ENCODE data around the gene MYH2.
"Not testable (repeated sequence)": the region's sequence is repeated elsewhere in the genome, so short reads cannot be mapped to it uniquely, and the experiment has no call there.

Gene MYH2

GRCh38 chr17:10549096-10549842 lies at the start of gene MYH2:
TSS of gene MYH2 (minus strand) at chr17:10549658. CDS start at chr17:10547920, 1,738 bp downstream.
- no peak for FAIRE-seq
- DNase-seq (ENCODE audit: insufficient read length, low spot score), result no peak

GRCh38 chr17:10598621-10599020 lies 49.2 kb upstream of the MYH2 start:
- DNase-seq (ENCODE audit: insufficient read length, low spot score) (no peak), FAIRE-seq (no peak)

GRCh38 chr17:10589553-10590145 lies 40.2 kb upstream of the MYH2 start:
- FAIRE-seq (no peak), DNase-seq (ENCODE audit: insufficient read length, low spot score) (no peak)

GRCh38 chr17:10585529-10585928 lies 36.1 kb upstream of the MYH2 start:
- FAIRE-seq, result no peak

GRCh38 chr17:10583834-10584233 lies 34.4 kb upstream of the MYH2 start:
- DNase-seq (ENCODE audit: insufficient read length, low spot score) (no peak), FAIRE-seq (no peak)

More at GRCh38 chr17:10585529-10585928, 36.1 kb upstream of the MYH2 start:
- no peak for DNase-seq (ENCODE audit: insufficient read length, low spot score)

GRCh38 chr17:10579270-10579669 lies 29.8 kb upstream of the MYH2 start:
- DNase-seq (ENCODE audit: insufficient read length, low spot score), result peak; percentile 16
- no peak for FAIRE-seq

- DNase-seq (ENCODE audit: insufficient read length, low spot score), result no peak
- no peak for FAIRE-seq
These were observed 24.9 kb upstream of the MYH2 start for GRCh38 chr17:10574324-10574723.

GRCh38 chr17:10563991-10564660 lies 14.7 kb upstream of the MYH2 start:
- FAIRE-seq, result no peak
- DNase-seq (ENCODE audit: insufficient read length, low spot score), result no peak

GRCh38 chr17:10558049-10558448 lies 8.6 kb upstream of the MYH2 start:
- DNase-seq (ENCODE audit: insufficient read length, low spot score) (no peak), FAIRE-seq (no peak)

GRCh38 chr17:10557422-10557821 lies 8.0 kb upstream of the MYH2 start:
- FAIRE-seq, result no peak
- DNase-seq (ENCODE audit: insufficient read length, low spot score), result no peak

- FAIRE-seq (no peak), DNase-seq (ENCODE audit: insufficient read length, low spot score) (no peak)
These were observed 7.0 kb upstream of the MYH2 start for GRCh38 chr17:10556301-10557005.

GRCh38 chr17:10550014-10550413 lies 556 bp upstream of the MYH2 start:
- FAIRE-seq (no peak), DNase-seq (ENCODE audit: insufficient read length, low spot score) (no peak)

- DNase-seq (ENCODE audit: insufficient read length, low spot score) (no peak), FAIRE-seq (no peak)
These were observed 2.1 kb downstream of the MYH2 start for GRCh38 chr17:10547351-10547750.

GRCh38 chr17:10543486-10543885 lies 6.0 kb downstream of the MYH2 start:
- not testable (repeated sequence) for DNase-seq (ENCODE audit: insufficient read length, low spot score); FAIRE-seq

- FAIRE-seq; DNase-seq (ENCODE audit: insufficient read length, low spot score): not testable (repeated sequence)
These were observed 8.3 kb downstream of the MYH2 start for GRCh38 chr17:10541179-10541578.

GRCh38 chr17:10532026-10532425 lies 17.4 kb downstream of the MYH2 start:
- FAIRE-seq (no peak), DNase-seq (ENCODE audit: insufficient read length, low spot score) (no peak)

GRCh38 chr17:10527419-10527818 lies 22.0 kb downstream of the MYH2 start:
- FAIRE-seq (no peak), DNase-seq (ENCODE audit: insufficient read length, low spot score) (no peak)

GRCh38 chr17:10526517-10526916 lies 22.9 kb downstream of the MYH2 start:
- FAIRE-seq (no peak), DNase-seq (ENCODE audit: insufficient read length, low spot score) (no peak)

GRCh38 chr17:10523064-10523463 lies 26.4 kb downstream of the MYH2 start:
- DNase-seq (ENCODE audit: insufficient read length, low spot score) (no peak), FAIRE-seq (no peak)

- DNase-seq (ENCODE audit: insufficient read length, low spot score) (no peak), FAIRE-seq (no peak)
These were observed 27.5 kb downstream of the MYH2 start for GRCh38 chr17:10521949-10522348.
